Measurements from ENCODE around the gene TSEN2.

TSEN2 gene

DNA sequence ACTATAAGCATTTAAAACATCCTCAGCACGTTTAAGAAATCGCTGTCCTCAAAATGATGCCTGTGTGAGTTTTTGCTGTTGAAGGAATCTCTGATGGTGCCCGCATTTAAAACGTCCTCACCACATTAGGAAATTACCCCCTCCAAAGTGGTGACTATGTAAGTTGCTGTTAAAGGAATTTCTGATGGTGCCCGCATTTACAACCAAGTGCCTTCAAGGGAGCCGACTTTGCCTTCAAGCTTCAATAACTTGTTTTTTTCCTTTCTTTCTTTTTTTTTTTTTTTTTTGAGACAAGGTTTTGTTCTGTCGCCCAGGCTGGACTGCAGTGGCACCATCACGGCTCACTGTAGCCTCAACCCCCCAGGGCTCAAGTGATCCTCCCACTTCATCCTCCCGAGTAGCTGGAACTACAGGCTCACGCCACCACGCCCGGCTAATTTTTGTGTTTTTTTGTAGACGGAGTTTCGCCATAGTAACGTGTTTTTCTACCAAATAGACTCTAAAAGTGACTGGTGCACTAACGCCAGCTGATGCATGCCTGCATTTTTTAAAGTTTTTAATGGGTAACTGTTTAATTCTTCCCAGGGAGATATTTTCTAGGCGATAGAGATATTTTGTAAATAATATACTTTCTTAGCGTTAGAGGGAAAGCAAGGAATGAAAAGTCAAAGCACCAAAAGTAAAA lies 19.0 kb upstream of the TSEN2 start:
- no peaks in the 10 kb centered on the region for H3K79me2 ChIP-seq (ENCODE audit: insufficient read depth, low read length)
- no peak overlapping the region for H3K4me3 ChIP-seq (ENCODE audit: insufficient read depth, low read length, poor library complexity, severe bottlenecking)
- no peaks in the 10 kb centered on the region for H3K9me3 ChIP-seq (ENCODE audit: insufficient read depth, low read length)
- no peaks in the 10 kb centered on the region for H3K36me3 ChIP-seq (ENCODE audit: low read length)
- H3F3A ChIP-seq (ENCODE audit: insufficient read depth) = no peaks in the 10 kb centered on the region
- no peak overlapping the region for H3K9ac ChIP-seq (ENCODE audit: low read length)
- no peaks in the 10 kb centered on the region for H3K27me3 ChIP-seq (ENCODE audit: low read length)
- no peak overlapping the region for H2AFZ ChIP-seq (ENCODE audit: low read depth, low read length, severe bottlenecking)
- H3K4me2 ChIP-seq (ENCODE audit: low read depth, low read length, poor library complexity, severe bottlenecking) = no peak overlapping the region
- H3K9me2 ChIP-seq (replicated peaks; ENCODE audit: insufficient read depth, low read length) = no peaks in the 10 kb centered on the region
- no peak overlapping the region for H3K27ac ChIP-seq (ENCODE audit: low read depth, low read length)
- H4K20me1 ChIP-seq (ENCODE audit: low read depth, low read length) = no peaks in the 10 kb centered on the region
- TF ChIP-seq CTCF (IDR thresholded peaks at IDR 0.05; ENCODE audit: insufficient read depth, low read length, poor library complexity, severe bottlenecking) = no peak
- TF ChIP-seq EZH2phosphoT487 (conservative IDR thresholded peaks at IDR 0.05; ENCODE audit: low read length) = no peak

DNA sequence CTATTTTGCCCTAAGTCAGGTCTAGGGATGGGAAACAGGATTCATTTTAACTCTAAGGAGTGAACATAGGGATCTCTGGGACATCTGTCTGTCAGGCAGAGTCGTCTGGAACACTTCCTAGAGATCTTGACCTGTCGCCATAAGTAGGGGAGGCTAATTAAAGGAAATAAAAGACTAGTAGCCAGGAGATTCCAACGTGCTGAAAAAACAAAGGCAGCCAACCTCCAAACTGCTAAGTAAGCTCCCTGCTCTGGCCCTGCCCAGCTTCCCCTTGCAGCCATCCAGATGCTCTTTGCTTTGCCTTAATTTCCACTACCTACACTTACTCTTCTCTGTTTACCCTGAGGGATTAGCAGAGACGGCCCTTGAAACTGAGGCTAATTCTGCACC lies 18.4 kb upstream of the TSEN2 start:
- H3K27ac ChIP-seq (ENCODE audit: low read depth, low read length) = no peak overlapping the region
- H3K4me2 ChIP-seq (ENCODE audit: low read depth, low read length, poor library complexity, severe bottlenecking) = no peak overlapping the region

DNA sequence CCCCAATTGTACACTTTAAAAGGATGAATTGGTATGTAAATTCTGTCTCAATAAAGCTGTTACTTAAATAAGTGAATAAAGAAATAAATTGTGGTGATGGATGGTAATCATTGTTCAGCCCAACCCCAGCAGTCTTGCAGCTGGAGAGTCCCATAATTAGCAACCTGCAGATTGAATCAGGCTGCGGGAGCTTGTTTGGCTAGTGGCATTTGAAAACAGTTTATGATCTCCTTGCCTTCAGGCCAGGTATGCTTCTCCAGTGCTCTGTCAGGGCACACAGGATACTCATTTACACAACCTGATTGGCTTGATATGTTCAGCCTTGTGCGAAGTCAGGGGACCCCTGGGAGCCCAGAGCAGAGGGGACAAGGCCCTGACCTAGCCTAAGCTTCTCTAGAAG lies 16.5 kb upstream of the TSEN2 start:
- no peaks in the 10 kb centered on the region for H3K9me3 ChIP-seq (ENCODE audit: insufficient read depth, low read length)
- H3K9ac ChIP-seq (ENCODE audit: low read length) = no peak overlapping the region
- H3K79me2 ChIP-seq (ENCODE audit: insufficient read depth, low read length) = no peaks in the 10 kb centered on the region
- H3K9me2 ChIP-seq (replicated peaks; ENCODE audit: insufficient read depth, low read length) = no peaks in the 10 kb centered on the region
- H3K27me3 ChIP-seq (ENCODE audit: low read length) = no peaks in the 10 kb centered on the region
- no peak overlapping the region for H3K4me2 ChIP-seq (ENCODE audit: low read depth, low read length, poor library complexity, severe bottlenecking)
- H3K4me3 ChIP-seq (ENCODE audit: insufficient read depth, low read length, poor library complexity, severe bottlenecking) = no peak overlapping the region
- H3K36me3 ChIP-seq (ENCODE audit: low read length) = no peaks in the 10 kb centered on the region
- H3F3A ChIP-seq (ENCODE audit: insufficient read depth) = no peaks in the 10 kb centered on the region
- H3K27ac ChIP-seq (ENCODE audit: low read depth, low read length) = no peak overlapping the region
- no peaks in the 10 kb centered on the region for H4K20me1 ChIP-seq (ENCODE audit: low read depth, low read length)
- TF ChIP-seq EZH2phosphoT487 (conservative IDR thresholded peaks at IDR 0.05; ENCODE audit: low read length) (no peak), CTCF (IDR thresholded peaks at IDR 0.05; ENCODE audit: insufficient read depth, low read length, poor library complexity, severe bottlenecking) (no peak)
- H2AFZ ChIP-seq (ENCODE audit: low read depth, low read length, severe bottlenecking) = no peak overlapping the region

More for the DNA sequence above, 18.4 kb upstream of the TSEN2 start:
- TF ChIP-seq CTCF (IDR thresholded peaks at IDR 0.05; ENCODE audit: insufficient read depth, low read length, poor library complexity, severe bottlenecking) (no peak), EZH2phosphoT487 (conservative IDR thresholded peaks at IDR 0.05; ENCODE audit: low read length) (no peak)
- Histone ChIP-seq H3K9ac (ENCODE audit: low read length) (no peak overlapping the region), H3K36me3 (ENCODE audit: low read length) (no peaks in the 10 kb centered on the region), H4K20me1 (ENCODE audit: low read depth, low read length) (no peaks in the 10 kb centered on the region), H3K9me3 (ENCODE audit: insufficient read depth, low read length) (no peaks in the 10 kb centered on the region), H2AFZ (ENCODE audit: low read depth, low read length, severe bottlenecking) (no peak overlapping the region), H3K4me3 (ENCODE audit: insufficient read depth, low read length, poor library complexity, severe bottlenecking) (no peak overlapping the region), H3K9me2 (replicated peaks; ENCODE audit: insufficient read depth, low read length) (no peaks in the 10 kb centered on the region), H3F3A (ENCODE audit: insufficient read depth) (no peaks in the 10 kb centered on the region), H3K79me2 (ENCODE audit: insufficient read depth, low read length) (no peaks in the 10 kb centered on the region), H3K27me3 (ENCODE audit: low read length) (no peaks in the 10 kb centered on the region)
